ENCODE data around the gene NRF1. TPM values are rescaled to one million over a fixed set of nuclear protein-coding genes. Genes with fewer than 3 reads are reported as not detected.

NRF1 gene
- total RNA-seq, 3 donors from 2014 or later: 13.3 to 21.8 (median 17.4) TPM

DNA sequence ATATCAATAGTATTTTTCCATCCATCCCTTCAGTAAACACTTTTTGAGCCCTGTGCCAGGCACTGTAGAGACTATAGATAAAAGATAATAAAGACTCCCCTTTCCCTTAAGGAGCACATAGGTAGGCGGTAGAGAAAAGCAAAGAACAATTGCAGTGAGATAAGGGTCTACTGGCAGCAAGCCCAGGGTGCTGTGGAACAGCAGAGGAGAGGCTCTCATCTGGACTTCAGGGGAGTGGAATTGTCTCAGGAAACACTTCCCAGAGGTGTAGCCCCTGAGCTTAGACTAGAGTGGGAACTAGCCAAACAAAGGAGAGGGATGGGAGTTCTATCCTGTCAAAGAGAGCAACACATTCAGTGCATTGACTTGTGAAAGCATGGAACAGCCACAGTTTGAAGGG, 102.0 kb downstream of the NRF1 start:
- peaks cover 4% of the 10 kb centered on the region for H3K36me3 ChIP-seq (ENCODE audit: low read depth)
- H3K4me1 ChIP-seq (ENCODE audit: low read depth): no peaks in the 10 kb centered on the region
- no peaks in the 10 kb centered on the region for H3K9me3 ChIP-seq
- DNase-seq (no peak), ATAC-seq (no peak)
- no peak for TF ChIP-seq CTCF (IDR thresholded peaks at IDR 0.05)
- no peak overlapping the region for H3K4me3 ChIP-seq
- intact Hi-C loops (cut with DNase I, micrococcal nuclease): no loop called here

GRCh38 chr7:129714514-129715063, 103.1 kb downstream of the NRF1 start:
- intact Hi-C loops (cut with DNase I, micrococcal nuclease): no loop called here
- peaks cover 4% of the 10 kb centered on the region for H3K36me3 ChIP-seq (ENCODE audit: low read depth)

DNA sequence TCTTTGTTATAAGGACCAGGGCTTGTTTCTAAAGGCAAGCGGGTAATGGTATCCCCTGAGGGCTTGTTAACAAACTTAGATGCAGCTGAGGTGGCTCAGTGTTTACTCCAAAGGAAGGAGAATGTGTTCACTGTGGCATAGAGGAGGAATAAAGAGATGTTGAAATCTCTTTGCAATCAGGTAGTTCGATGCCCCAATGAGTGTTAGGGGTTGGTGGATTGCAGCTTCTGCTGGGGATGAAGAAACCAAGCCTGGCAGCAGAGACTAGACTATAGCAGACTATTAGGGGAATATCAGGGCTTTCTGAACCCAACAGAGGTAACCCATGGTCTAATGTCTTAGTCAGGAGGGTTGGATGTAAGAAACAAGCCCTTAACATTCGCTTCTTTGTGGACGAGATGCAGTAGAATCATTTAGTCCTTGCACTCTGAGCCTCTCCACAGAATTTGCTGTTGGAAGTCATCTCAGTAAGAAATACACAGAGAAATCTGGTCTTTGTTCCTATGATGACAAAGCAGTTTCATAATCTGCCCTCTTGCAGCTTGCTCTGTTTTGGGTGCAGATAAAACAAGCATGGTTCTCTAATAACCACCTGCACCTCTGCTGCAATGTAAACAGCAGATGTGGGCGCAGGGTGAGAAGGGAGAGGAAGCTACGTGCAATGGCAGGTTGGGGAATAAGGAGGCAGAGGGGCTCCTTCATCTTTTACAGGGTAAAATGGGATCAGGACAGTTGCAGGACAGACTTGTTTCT, 108.6 kb downstream of the NRF1 start:
- TF ChIP-seq CTCF (IDR thresholded peaks at IDR 0.05): no peak
- no peaks in the 10 kb centered on the region for H3K36me3 ChIP-seq (ENCODE audit: low read depth)
- H3K4me3 ChIP-seq: no peak overlapping the region
- intact Hi-C loops (cut with DNase I, micrococcal nuclease): no loop called here
- H3K4me1 ChIP-seq (ENCODE audit: low read depth): no peaks in the 10 kb centered on the region
- no peaks in the 10 kb centered on the region for H3K9me3 ChIP-seq
- DNase-seq (no peak), ATAC-seq (no peak)

More at GRCh38 chr7:129714514-129715063, 103.1 kb downstream of the NRF1 start:
- ATAC-seq (no peak), DNase-seq (no peak)
- Histone ChIP-seq H3K4me3 (no peak overlapping the region), H3K9me3 (no peaks in the 10 kb centered on the region), H3K4me1 (ENCODE audit: low read depth) (no peaks in the 10 kb centered on the region)
- no peak for TF ChIP-seq CTCF (IDR thresholded peaks at IDR 0.05)

- intact Hi-C loops (cut with DNase I, micrococcal nuclease): no loop called here
- no peaks in the 10 kb centered on the region for H3K36me3 ChIP-seq (ENCODE audit: low read depth)
- DNase-seq: no peak
Observed at GRCh38 chr7:129721068-129721467, 109.5 kb downstream of the NRF1 start.

GRCh38 chr7:129723679-129724078, 112.2 kb downstream of the NRF1 start:
- H3K4me1 ChIP-seq (ENCODE audit: low read depth): no peaks in the 10 kb centered on the region
- ATAC-seq: no peak
- DNase-seq: no peak
- no peak for TF ChIP-seq CTCF (IDR thresholded peaks at IDR 0.05)
- no peak overlapping the region for H3K4me3 ChIP-seq
- intact Hi-C loops (cut with DNase I, micrococcal nuclease): no loop called here
- H3K9me3 ChIP-seq: no peaks in the 10 kb centered on the region
- H3K36me3 ChIP-seq (ENCODE audit: low read depth): no peaks in the 10 kb centered on the region

More at GRCh38 chr7:129721068-129721467, 109.5 kb downstream of the NRF1 start:
- Histone ChIP-seq H3K4me1 (ENCODE audit: low read depth) (no peaks in the 10 kb centered on the region), H3K4me3 (no peak overlapping the region), H3K9me3 (no peaks in the 10 kb centered on the region)
- TF ChIP-seq CTCF (IDR thresholded peaks at IDR 0.05): no peak
- ATAC-seq: no peak

All from mucosa of descending colon (tissue), 3 donors.